Measurements from ENCODE around the gene ST3GAL2. TPM values are rescaled to one million over a fixed set of nuclear protein-coding genes. Genes with fewer than 3 reads are reported as not detected.

The ST3GAL2 gene
- total RNA-seq, 1 donor from 2014 or later: 52.3 TPM

DNA sequence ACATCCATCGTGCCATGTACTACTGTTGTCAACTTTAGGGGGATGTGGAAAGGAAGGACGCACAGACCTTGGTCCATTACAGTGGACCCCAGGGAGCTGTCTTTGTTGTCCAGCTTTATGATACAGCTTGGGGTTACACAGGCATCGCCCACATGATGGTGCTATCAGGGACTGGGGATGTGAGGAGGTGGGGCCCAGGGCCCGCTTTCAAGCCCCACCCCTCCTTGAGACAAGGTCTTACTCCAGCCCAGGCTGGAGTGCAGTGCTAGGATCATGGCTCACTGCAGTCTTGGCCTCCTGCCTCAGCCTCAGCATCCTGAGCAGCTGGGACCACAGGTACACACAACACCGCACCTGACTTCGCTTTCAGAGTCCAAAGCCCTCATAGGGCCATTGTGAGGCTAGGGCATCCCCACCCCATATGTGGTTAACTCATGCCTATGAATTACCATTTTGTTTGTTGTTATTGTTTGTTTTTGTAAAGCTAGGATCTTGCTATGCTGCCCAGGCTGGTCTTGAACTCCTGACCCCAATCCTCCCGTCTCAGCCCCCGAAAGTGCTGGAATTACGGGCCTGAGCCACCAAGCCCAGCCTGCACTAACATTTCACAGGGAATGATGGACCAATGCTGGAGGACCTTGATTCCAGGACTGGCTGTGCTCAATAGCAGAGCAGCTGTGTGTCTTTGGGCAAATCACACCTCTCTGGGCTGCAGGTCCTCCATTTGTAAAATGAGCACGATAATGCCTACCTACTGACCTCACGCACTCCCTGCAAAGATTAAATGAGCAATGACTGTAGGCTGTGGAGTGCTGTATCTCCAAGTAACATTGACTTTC is 17.2 kb downstream of the ST3GAL2 start:
- Histone ChIP-seq H3K36me3 (no peaks in the 10 kb centered on the region), H3K27ac (no peak overlapping the region), H3K9me3 (no peaks in the 10 kb centered on the region), H3K27me3 (no peaks in the 10 kb centered on the region), H3K4me1 (no peaks in the 10 kb centered on the region), H3K4me3 (no peak overlapping the region)
- intact Hi-C loops (cut with DNase I): no loop called here
- no peak for DNase-seq (ENCODE audit: low spot score in 2 of 2)
- TF ChIP-seq, protein P1, sequence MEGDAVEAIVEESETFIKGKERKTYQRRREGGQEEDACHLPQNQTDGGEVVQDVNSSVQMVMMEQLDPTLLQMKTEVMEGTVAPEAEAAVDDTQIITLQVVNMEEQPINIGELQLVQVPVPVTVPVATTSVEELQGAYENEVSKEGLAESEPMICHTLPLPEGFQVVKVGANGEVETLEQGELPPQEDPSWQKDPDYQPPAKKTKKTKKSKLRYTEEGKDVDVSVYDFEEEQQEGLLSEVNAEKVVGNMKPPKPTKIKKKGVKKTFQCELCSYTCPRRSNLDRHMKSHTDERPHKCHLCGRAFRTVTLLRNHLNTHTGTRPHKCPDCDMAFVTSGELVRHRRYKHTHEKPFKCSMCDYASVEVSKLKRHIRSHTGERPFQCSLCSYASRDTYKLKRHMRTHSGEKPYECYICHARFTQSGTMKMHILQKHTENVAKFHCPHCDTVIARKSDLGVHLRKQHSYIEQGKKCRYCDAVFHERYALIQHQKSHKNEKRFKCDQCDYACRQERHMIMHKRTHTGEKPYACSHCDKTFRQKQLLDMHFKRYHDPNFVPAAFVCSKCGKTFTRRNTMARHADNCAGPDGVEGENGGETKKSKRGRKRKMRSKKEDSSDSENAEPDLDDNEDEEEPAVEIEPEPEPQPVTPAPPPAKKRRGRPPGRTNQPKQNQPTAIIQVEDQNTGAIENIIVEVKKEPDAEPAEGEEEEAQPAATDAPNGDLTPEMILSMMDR (IDR thresholded peaks at IDR 0.05): no peak

DNA sequence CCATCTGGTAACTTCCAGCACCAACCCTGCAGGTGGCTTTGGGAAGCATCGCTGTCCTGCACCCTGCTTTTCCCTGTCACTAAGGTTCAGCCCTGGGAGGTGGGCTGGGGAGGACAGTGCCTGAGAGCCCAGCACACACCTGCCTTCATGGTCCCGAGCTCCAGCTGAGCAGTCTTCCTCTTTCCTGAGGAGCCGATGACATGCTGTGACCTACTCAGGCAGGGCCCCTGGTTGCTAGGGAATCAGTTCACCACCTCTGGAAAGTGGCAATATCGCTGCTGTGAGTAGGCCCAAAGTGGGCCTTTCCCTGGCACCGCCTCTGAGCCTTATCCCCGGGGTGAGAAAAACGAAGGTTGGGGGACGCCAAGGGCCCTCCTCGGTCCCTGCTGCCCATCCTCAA is 17.9 kb downstream of the ST3GAL2 start:
- Histone ChIP-seq H3K27ac (no peak overlapping the region), H3K4me3 (no peak overlapping the region), H3K36me3 (no peaks in the 10 kb centered on the region), H3K27me3 (no peaks in the 10 kb centered on the region), H3K9me3 (no peaks in the 10 kb centered on the region), H3K4me1 (no peaks in the 10 kb centered on the region)
- DNase-seq (ENCODE audit: low spot score in 2 of 2): no peak
- TF ChIP-seq, protein P1 (IDR thresholded peaks at IDR 0.05): no peak
- intact Hi-C loops (cut with DNase I): no loop called here

DNA sequence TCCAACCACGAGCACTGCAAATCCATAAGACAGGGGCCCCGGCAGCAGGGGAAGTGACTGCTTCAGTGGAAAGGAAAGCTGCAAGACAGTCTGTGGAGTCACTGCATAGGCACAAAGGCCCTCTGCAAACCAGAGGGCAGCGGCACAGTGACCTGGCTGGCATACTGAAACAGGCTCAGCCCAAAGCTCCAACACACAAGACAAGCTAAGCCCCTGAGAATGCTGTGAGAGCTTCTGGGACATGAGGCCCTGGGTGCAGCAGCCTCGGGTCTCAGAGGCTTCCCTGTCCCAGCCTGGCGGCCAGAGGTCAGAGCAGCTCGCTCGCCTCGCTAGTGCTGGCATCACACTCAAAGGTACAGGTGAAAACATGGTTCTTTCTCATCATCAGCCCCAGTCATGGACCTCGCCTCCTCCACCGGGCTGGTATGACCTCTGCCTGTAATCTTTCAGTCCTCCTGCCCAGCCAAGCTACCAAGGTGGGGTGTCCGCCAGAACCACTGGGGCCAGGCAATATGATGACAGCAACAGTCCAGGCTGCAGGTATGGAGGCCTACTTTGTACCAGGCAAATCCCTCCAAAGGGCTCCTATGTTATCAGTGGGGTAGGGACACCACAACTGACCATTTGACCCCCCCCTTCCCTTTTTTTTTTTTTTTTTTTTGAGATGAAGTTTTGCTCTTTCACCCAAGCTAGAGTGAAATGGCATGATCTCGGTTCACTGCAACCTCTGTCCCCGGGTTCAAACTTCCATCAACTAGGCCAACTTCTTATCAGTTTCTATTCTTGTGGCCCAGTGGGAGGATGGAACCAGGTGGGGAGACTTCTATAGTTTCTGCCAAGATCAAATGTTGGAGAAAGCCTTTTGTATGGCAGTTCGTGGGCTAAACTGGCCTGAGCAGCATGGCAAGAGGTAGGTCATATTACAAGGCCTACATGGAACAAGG is 19.2 kb downstream of the ST3GAL2 start:
- Histone ChIP-seq H3K9me3 (no peaks in the 10 kb centered on the region), H3K27me3 (no peaks in the 10 kb centered on the region), H3K27ac (no peak overlapping the region), H3K36me3 (no peaks in the 10 kb centered on the region), H3K4me1 (no peaks in the 10 kb centered on the region), H3K4me3 (no peak overlapping the region)
- TF ChIP-seq, protein P1 (IDR thresholded peaks at IDR 0.05): no peak
- intact Hi-C loops (cut with DNase I): no loop called here
- DNase-seq (ENCODE audit: low spot score in 2 of 2): no peak

DNA sequence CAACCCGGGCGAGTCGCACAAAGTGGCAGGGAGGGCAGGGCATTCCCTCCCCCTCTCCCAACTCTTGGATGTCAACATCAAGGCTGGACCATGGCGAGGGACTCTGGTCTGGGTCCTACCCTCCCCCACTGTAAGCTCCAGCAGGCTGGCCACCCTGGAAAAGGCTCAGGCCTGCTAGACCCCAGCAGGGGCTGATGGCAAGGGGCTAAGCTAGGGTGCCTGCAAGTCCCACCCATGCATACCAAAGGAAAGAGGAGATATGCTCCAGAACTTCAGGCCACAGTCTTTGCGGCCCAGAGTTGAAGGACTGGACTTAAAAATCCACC is 19.9 kb downstream of the ST3GAL2 start:
- intact Hi-C loops (cut with DNase I): no loop called here
- TF ChIP-seq, protein P1 (IDR thresholded peaks at IDR 0.05): no peak
- no peaks in the 10 kb centered on the region for H3K36me3 ChIP-seq
- H3K4me1 ChIP-seq: no peaks in the 10 kb centered on the region
- H3K4me3 ChIP-seq: no peak overlapping the region
- H3K27me3 ChIP-seq: no peaks in the 10 kb centered on the region
- no peaks in the 10 kb centered on the region for H3K9me3 ChIP-seq
- H3K27ac ChIP-seq: no peak overlapping the region
- no peak for DNase-seq (ENCODE audit: low spot score in 2 of 2)

DNA sequence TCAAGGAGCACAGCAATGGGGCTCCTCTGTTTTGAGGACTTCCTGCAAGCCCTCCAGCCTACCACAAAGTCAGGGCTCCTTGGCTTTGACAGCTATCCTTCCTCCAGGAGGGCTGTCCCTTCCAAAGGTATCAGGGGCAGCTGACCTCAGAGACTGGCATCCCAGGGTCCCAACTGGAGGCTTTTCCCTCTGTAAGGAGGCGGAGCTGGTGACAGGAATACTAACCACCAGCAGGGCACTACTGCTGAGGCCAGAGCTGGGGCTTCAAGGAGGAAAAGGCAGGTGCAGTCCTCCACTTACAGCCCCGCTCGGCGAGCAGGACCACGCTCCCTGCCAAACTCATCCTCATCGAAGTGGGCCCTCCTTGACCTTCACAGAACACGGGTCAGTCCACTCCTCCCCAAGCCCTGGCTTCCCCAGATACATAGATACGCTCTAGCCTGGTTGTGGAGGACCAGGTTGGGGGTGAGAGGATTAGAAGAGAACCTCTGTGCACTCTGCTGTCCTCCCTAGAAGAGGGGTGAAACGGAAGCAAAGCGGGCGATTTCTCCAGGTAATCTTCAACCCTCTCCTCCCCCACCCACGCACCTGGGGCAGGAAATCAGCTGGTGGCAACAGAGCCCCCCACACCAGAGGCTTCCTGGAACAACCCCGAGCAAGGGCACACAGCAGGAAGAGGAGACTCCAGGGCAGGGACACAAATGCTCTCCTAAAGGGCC is 20.5 kb downstream of the ST3GAL2 start:
- H3K4me1 ChIP-seq: no peaks in the 10 kb centered on the region
- no peaks in the 10 kb centered on the region for H3K9me3 ChIP-seq
- intact Hi-C loops (cut with DNase I): no loop called here
- no peak overlapping the region for H3K27ac ChIP-seq
- DNase-seq (ENCODE audit: low spot score in 2 of 2): no peak
- TF ChIP-seq, protein P1 (IDR thresholded peaks at IDR 0.05): no peak
- no peaks in the 10 kb centered on the region for H3K27me3 ChIP-seq
- no peaks in the 10 kb centered on the region for H3K36me3 ChIP-seq
- H3K4me3 ChIP-seq: no peak overlapping the region
